Stimulated activated CD8-positive, alpha-beta memory T cell treated with anti-CD3 and anti-CD28 coated beads, Interleukin-4, amount 100 ng/mL, for 48 hours (primary cell): ENCODE data around the gene NPEPL1.
"Not testable (repeated sequence)": the region's sequence is repeated elsewhere in the genome, so short reads cannot be mapped to it uniquely, and the experiment has no call there.

Experiments used
- DNase-seq: peaks from one replicate; pipeline ENCODE4 v3.0.0-alpha.2; 2020

Gene NPEPL1, protein sequence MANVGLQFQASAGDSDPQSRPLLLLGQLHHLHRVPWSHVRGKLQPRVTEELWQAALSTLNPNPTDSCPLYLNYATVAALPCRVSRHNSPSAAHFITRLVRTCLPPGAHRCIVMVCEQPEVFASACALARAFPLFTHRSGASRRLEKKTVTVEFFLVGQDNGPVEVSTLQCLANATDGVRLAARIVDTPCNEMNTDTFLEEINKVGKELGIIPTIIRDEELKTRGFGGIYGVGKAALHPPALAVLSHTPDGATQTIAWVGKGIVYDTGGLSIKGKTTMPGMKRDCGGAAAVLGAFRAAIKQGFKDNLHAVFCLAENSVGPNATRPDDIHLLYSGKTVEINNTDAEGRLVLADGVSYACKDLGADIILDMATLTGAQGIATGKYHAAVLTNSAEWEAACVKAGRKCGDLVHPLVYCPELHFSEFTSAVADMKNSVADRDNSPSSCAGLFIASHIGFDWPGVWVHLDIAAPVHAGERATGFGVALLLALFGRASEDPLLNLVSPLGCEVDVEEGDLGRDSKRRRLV

DNA sequence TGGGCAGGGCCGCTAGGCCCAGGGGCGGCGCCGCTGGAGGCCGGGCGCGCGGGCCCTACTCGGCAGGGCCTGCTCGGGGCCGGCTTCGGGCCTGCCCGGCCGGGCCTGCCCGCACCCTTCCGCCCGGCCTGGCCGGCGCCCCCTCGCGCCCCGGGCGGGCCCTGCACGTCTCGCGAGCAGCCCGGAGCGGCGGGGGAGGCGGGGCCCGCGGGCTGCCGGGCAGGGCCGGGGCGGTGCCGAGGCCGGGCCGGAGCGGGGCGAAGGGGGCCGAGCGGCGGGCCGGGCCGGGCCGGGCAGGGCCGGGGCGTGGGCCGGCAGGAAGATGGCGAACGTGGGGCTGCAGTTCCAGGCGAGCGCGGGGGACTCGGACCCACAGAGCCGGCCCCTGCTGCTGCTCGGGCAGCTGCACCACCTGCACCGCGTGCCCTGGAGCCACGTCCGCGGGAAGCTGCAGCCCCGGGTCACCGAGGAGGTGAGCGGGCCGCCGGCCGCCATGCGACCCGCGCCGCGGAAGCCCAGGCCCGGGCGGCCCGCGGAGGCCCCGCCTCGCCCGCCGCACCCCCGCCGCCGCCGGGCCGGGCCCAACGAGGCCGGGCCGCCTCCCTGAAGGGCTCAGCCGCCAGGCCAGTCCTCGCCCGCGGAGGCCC lies at the start of gene NPEPL1:
Gene NPEPL1 (plus strand): TSS at position 222 of the 647 bp plus-strand sequence. CDS start 101 bp downstream, at position 323.
- DNase-seq, result peak; percentile 74

DNA sequence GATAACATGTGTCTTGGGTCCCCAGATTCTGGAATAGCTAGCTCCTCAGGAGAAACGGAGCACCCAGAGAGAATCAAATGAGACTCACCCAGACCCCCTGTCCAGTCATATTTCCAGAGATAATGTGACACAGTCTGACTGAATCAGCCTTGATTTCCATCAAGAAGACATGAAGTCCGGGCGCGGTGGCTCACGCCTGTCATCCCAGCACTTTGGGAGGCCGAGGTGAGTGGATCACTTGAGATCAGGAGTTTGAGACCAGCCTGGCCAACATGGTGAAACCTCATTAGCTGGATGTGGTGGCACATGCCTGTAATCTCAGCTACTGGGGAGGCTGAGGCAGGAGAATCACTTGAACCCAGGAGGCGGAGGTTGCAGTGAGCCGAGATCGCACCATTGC lies 49.7 kb upstream of the NPEPL1 start:
- not testable (repeated sequence) for DNase-seq

DNA sequence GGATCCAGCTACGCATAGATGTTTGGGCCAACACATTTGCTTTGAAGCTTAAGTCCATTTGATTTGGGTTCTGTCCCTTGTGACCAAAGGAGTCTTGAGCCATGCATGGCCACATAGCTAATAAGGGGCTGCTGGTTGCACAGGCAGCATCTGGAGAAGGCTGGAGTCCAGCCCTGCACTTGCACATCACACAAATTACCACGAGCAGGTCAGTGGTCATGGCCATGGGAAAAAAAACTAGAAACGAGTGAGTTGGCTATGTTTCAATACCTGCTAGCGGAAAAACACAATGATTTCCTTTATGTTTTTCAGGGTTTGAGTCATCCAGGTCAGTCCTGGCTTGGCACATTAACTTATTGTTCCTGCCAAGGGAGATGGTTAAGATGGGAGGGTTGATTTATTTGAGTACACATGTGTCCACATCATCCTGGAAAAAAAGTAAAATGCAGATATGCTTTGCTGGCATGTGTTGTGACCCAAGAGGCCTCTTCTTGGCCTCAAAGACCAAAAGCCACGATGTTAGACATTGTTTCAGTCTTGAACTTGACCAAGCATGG lies 47.1 kb upstream of the NPEPL1 start:
- DNase-seq, result peak; percentile 20

DNA sequence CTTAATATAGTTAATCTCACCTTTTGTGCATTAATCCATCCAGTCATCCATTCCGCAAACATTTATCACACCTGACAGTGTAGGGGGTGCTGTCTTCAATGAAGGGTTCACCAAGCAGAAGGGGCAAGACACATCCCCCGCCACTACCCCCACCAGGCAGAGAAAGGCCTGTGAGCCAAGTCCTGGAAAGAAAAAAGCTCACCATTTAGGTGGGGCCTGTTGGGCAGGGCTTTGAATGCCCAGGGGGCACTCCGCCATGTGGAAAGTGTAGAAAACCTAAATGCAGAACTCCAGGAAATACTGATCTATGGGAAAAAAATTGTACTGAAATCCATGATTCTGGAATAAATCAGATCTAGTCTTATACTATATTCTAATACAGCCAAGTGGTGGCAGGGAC lies 46.3 kb upstream of the NPEPL1 start:
- DNase-seq, result no peak

DNA sequence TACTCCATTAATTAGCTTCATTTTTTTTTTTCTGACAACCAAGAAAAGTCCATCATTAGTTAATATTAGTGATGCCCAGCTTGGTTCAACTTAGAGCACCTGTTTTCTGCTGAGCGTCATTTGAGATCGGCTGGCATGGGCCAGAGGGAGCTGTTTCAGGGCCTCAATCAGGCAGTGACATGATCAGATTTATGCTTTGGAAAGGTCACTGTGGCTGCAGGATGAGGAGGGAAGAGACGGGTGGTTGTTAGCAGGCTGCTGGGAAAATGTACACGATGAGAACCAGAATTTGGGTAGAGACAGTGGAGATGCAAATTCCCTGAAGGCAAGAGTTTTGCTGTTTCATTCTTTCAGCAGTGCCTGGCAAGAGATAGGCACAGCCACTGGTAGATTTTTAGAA lies 45.9 kb upstream of the NPEPL1 start:
- DNase-seq, result no peak

DNA sequence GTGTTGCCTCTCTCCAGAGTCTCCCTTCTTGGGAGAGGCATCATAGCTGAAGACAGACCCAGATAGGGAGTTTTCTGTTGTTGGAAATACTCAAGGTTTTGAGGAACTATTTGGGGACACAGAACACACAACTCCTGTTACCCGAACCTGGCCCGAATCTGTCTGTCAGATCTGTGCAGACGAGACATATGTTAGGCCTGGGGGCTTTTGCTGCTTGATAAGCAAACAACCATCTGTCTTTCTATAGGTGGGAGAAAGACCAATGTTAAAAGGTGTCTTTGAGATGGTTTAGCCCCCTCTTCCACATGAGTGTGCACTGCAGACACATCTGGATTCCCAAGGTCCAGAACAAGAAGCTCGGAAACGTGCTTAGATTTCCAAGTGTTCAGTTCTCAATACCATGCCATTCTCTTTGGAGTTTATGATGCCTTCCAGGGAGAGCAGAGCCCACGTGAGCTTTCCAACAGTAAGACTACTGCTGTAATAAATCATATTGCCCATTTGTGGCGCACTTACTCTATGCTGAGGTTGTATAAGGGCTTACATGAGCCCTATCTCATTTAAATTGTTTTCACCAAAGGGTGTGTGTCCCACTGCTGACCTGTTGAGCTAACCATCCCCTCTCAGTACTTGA lies 45.3 kb upstream of the NPEPL1 start:
- DNase-seq, result peak; percentile 10

DNA sequence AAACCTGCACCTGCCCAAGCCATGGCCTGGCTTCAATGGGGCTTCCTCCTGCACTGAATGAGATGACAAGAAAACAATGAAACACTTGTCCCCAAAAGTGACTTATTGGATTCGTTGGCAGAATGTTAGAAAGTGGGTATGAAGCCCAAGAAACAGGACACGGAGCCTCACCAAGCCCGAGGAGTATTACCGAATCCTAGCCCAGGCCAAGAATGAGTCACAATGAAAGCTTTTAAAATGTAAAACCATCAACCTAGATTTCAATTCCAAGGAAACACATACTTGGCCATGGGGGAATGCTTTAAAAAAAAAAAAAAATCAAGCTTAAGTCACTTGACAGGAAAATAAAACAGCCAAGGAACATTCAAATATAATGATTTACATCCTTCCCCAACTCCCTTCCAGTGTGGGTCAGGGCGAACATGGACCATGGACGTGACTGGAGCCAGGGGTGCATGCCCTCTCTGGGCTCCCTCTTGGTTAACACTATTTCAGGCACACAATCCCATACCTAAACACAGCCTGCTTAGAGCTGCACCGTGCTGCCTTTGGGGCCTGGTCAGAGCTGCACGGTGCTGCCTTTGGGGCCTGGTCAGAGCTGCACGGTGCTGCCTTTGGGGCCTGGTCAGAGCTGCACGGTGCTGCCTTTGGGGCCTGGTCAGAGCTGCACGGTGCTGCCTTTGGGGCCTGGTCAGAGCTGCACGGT lies 44.7 kb upstream of the NPEPL1 start:
- DNase-seq, result peak; percentile 5

DNA sequence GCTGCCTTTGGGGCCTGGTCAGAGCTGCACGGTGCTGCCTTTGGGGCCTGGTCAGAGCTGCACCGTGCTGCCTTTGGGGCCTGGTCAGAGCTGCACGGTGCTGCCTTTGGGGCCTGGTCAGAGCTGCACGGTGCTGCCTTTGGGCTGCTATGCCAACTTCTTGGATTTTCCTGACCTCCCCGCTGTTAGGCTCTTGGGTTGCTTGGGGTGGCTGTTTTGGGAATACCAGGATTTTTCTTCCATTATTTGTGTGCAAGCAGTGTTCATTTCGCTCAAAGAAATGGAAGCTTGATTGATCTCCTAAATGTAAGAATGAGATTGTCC lies 44.1 kb upstream of the NPEPL1 start:
- not testable (repeated sequence) for DNase-seq

DNA sequence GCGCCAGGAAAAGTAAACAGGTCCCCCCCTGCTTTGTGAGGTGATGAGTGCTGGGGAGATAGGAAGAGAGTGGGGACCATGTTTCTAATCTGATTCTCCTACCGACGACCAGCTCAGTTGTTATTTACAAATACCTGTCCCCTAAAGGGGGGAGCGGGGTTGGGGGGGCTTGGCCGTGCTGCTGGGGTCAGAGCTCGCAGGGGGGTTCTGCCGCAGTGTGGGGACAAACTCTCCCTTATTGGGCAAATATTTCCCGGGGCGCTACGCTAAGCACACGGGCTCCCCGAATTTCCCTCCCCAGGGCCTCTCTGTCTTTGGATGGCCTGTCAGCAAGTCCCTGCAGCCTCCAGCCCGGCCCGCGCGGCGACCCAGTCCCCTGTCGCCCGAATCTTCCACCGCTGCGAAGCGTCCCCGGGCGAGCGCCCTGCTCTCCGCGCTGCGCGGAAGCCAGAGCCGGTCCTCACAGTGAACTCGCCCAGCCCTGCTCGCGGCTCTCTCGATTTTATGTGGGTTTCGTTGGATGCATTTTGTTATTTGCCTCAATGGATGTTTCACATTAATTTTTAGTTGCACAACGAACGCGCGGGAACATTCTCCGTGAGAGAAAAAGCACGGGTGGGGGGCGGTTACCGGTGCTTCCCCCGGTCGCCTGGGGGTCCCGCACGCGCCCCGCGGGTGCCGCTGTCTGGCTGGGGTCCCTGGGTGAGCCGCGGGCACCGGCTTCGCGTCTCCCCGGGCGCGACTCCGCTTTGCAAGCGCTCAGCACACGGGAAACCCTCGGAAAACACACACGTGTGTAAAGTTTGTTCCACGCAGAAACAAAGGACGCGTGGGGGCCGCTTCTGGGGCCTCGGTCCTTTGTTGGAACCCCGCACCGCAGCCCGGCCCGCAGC lies 43.1 kb upstream of the NPEPL1 start:
- peak; percentile 61 for DNase-seq

DNA sequence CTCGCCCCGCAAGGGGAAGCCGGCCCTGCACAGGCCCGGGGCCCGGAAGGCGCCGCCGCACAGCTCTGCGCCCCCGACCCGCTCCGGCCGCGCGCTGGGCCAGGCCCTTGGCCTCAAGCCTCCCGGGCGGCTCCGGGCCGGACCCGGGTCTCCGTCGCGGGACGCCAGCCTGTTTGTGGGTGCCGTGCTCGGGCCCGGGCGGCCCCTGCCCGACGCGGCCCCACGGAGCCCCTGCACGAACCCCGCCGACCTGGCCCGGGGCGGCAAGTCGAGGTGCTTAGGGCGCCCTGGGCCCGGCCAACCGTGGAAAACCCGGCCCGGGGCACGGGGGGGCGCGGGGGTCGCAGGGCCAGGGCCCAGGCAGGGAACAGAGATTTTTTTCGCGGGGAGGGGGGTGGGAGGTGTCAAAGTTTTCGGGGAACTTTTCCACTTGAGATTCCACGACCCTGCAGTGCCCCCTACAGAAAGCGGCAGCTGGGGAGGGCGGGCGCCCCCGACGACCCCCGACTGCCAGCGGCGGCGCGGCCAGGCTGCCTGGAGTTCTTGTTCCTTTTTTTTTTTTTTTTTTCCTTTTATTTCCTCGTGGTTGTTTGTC lies 42.3 kb upstream of the NPEPL1 start:
- peak; percentile 56 for DNase-seq

DNA sequence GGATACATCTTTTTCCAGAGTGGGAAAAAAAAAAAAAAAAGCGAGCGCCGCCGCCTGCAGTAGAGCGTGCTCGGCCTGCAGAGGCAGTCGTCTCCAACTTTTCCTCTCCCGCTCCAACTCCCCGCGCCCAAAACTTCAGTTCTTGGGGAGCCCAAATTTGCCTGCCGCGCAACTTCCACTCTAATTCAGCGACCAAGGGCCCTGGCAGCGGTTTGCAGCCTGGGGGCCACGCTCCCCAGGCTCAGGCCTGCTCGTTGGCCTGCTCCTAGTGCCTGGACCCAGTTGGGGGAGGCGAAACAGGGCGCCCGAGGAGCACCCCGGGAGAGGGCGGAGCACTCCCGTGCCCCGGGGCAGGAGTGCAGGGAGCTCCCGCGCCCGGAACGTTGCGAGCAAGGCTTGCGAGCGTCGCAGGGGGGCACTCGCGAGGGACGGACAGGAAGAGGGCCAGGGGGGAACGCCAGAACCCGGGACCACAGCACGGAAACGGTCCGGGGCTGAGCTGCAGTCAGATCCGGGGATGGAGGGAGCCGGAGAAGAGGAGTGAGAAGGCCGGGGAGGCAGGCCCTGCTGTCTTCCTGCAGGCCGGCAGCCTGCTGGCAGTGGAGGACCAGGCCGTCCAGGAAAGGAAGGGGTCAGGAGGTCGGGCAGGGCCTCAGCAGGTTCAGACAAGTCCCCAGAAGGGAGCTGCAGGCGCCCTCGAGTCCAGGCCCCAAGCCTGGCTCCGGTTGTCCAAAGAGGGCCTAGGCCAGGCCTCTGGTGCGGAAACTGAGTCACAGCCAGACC lies 41.6 kb upstream of the NPEPL1 start, which contains the start of gene STX16:
Gene STX16 (plus strand): TSS at position 508 of the 783 bp plus-strand sequence. CDS start 724 bp downstream, outside the sequence.
- DNase-seq, result peak; percentile 91

DNA sequence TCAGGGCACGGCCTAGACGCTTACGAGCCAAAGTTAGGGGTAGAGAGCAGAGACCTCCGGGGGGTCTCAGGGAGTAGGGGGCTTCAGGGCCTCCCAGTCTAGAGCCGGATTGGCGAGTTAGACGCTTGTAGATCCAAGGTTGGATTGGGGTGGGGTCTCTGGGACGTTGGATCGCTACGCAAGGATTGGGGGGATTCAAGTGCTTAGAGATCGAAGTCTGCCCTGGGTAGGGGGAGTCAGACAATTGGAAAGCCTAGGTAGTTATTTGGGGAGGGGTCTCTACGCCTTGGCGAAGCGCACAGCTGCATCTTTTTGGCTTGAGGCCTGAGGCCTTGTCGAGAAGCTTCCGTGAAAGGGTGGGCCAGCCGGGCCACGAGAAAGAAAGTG lies 41.0 kb upstream of the NPEPL1 start:
- no peak for DNase-seq

DNA sequence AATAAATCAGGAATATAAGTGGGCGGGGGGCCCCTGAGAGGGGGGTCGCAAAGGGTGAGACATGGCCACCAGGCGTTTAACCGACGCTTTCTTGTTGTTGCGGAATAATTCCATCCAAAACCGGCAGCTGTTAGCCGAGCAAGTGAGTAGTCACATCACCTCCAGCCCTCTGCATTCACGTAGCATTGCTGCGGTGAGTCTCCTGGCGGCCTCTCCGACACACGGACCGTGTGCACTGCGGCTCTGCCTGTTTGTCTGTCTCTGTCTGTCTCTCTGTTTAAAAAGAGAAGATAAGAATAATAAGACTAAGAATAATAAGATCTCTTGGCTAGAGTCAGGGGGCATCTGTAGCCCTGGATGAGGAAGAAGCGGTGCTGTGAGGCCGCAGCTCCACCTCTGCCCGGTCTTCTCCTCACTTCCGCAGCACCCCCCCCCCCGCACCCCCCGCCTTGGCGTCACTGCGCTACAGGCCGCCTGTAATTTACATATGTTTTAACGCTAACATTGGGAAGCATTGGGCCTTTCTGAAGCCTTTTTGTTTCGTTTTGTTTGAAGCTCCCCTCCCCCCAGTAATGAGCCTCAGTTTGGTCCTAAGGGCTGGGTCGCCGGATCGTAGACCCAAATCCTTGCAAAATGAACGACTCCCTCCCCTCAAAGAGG lies 40.5 kb upstream of the NPEPL1 start:
- DNase-seq, result peak; percentile 66

DNA sequence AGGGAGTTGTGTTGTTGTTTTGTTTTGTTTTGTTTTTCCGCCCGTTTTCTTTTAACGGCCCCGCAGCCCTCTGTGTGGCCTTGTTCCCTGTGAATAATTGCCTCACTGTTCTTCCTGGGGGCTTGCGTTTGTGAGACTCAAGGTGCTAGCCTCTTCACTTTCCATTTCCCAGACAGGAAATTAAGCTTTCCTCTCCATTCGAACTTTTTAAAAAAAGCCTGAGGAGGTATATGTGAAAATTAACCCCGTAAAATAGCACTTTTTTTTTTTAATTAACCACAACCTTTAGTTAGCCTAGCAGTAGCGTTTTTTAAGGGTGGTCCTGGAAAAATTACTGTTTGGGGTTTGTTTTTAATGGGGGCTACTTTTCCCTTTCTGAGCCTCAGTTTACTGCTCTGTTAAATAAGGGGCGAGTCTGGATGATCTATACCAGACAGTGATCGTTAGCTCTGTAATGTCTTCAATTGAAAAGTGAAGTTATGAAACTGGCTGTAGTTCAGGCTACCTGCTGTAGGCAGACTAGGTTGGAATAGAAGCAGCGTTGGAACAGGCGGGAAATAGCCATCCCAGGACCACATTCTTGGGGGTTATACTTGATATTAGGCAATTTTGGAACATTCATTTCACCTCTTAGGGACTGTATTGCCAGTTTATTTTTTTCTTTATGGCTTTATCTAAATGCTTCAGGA lies 39.9 kb upstream of the NPEPL1 start:
- no peak for DNase-seq

DNA sequence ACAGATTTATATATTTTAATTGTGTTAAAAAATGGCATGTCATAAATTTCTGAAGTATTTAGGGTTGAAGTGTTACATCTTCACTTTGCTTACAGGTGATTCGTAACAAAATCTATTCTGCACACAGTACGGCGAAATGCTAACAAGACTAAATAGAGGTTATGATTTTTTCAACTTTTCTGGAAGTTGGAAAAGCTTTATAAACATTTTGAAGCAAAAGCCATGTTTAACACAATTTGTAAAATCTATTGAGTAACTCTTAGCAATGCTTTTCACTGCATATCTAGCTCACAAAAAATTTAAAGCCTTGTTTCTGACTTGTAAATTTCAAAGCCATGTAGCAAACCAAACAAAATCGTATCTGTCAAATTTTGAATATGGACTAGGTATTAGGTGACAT lies 38.3 kb upstream of the NPEPL1 start:
- no peak for DNase-seq

DNA sequence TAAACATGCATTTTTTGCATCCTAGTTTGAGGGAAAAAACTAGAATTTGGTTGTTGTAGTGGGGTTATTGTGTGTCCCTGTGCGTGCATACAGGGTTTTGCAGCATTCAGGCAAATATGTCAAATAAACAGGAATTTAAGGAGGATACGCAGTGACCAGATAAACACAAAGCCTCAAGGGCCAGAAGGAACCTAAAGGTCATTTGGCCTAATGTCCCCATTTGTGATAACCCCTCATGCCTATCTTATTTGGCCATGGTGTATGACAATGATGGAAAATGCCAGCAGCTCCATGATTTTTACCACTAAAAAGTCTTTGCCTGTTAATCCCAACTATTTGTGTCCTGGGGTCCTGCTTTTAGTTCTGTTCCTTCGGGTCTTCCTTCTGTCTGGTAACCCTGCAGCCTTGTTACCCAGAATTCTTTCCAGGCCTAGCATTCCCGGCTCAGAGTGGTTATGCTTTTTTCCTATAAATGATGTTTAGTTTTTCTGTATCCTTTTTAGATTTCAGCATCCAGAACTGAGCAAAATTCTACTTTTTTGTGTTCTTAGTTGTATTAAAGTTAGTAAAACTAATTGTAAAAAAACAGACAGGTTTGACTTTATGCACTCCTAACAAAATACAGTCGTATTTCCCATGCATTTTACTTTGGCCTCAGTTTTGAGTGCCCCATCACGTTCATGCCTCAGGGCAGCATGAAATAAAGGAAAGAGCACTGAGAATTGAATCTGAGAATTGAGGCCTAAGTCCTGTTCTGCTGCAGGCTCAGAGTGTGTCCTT lies 37.1 kb upstream of the NPEPL1 start:
- DNase-seq, result no peak

DNA sequence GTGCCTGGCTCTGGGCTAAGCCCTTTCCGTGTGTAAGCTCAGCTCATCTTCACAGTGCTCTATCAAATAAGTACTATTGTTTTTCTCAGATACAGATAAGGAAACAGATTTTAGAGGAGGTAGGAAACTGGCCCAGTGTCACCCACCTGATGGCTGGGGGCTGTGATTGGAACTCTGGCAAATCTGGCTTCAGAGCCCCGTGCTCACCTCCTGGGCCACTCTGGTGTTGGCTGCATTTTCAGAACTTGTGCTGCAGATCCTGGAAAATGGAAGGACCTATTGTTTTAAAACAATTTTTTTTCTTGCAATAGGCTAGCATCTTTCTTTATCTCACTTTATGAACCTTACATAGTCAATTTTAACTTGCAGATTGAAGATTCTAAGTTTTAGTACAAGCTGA lies 35.8 kb upstream of the NPEPL1 start:
- DNase-seq, result no peak

DNA sequence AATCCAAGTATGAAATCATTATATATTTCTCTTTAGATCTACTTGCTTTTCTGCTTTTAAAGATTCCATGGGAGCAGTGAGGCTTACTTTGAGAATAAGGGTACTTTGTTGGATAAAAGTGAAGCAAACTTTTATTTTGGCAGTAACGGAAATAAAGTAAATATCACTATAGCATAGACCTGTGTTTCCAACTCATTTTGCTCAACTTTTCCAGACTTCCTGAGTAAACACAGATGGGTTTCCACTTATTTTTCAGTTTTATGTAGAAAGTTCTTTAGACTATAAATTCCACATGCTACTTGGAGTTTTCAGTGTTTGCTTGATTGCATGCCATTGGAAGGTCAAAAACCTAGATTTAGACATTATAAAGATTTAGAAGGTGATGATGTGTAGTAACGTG lies 35.3 kb upstream of the NPEPL1 start:
- DNase-seq, result no peak
